ENCODE data around the gene TPPP2.

DNA sequence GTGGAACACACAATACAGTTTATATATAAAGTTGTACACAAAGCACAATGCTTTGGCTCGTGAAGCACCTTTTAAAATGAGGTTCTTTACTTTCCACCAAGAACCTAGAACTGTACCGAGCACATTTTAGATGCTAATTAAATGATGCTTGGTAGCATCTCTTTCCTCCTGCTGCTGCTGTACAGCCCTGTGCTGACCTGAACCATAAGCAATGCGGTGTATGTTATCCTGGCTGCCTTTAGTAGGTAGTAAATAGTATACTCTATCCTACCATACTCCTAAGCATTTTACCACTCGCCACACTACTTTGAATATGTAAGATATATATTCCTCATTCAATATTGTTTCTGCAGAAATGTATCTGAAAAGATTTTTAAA, 24.7 kb downstream of the TPPP2 start:
- TF ChIP-seq, protein P1, sequence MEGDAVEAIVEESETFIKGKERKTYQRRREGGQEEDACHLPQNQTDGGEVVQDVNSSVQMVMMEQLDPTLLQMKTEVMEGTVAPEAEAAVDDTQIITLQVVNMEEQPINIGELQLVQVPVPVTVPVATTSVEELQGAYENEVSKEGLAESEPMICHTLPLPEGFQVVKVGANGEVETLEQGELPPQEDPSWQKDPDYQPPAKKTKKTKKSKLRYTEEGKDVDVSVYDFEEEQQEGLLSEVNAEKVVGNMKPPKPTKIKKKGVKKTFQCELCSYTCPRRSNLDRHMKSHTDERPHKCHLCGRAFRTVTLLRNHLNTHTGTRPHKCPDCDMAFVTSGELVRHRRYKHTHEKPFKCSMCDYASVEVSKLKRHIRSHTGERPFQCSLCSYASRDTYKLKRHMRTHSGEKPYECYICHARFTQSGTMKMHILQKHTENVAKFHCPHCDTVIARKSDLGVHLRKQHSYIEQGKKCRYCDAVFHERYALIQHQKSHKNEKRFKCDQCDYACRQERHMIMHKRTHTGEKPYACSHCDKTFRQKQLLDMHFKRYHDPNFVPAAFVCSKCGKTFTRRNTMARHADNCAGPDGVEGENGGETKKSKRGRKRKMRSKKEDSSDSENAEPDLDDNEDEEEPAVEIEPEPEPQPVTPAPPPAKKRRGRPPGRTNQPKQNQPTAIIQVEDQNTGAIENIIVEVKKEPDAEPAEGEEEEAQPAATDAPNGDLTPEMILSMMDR (tag by site-specific recombination; IDR thresholded peaks at IDR 0.05), result no peak
- TF ChIP-seq PBX3 (CRISPR knock-in tag; IDR thresholded peaks at IDR 0.05) (no peak), REST (tag by site-specific recombination; IDR thresholded peaks at IDR 0.05) (no peak), ZNF24 (tag by site-specific recombination; IDR thresholded peaks at IDR 0.05) (no peak)
- TF ChIP-seq, protein P2, sequence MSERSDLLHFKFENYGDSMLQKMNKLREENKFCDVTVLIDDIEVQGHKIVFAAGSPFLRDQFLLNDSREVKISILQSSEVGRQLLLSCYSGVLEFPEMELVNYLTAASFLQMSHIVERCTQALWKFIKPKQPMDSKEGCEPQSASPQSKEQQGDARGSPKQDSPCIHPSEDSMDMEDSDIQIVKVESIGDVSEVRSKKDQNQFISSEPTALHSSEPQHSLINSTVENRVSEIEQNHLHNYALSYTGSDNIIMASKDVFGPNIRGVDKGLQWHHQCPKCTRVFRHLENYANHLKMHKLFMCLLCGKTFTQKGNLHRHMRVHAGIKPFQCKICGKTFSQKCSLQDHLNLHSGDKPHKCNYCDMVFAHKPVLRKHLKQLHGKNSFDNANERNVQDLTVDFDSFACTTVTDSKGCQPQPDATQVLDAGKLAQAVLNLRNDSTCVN (tag by site-specific recombination; optimal IDR thresholded peaks at IDR 0.05), result no peak
